HuH-7.5 (cell line): ENCODE data around the gene GPATCH1.
A peak's percentile ranks its signal among the peaks of the same experiment; 100 is the strongest.
"Not testable (repeated sequence)": the region's sequence is repeated elsewhere in the genome, so short reads cannot be mapped to it uniquely, and the experiment has no call there.

Experiments
- DNase-seq: peaks from one replicate; pipeline ENCODE4 v3.0.0; 2011; ENCODE audit warnings: low spot score

The GPATCH1 gene

DNA sequence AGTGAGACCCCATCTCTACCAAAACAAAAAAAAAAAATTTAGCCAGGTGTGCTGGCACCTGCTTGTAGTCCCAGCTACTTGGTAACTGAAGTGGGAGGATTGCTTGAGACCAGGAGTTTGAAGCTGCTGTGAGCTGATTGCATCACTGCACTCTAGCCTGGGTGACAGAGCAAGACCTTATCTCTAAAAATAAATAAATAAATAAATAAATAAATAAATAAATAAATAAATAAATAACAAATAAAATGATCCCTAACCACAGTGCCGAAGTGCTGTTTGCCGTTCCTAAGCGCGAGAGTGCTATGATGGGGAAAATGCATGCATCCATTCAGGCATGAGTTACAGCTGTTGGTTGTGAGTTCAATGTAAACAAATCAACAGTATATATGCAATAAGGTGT, 78.2 kb downstream of the GPATCH1 start:
- DNase-seq, result no peak

GRCh38 chr19:33159893-33160292, 78.9 kb downstream of the GPATCH1 start:
- DNase-seq, result no peak

DNA sequence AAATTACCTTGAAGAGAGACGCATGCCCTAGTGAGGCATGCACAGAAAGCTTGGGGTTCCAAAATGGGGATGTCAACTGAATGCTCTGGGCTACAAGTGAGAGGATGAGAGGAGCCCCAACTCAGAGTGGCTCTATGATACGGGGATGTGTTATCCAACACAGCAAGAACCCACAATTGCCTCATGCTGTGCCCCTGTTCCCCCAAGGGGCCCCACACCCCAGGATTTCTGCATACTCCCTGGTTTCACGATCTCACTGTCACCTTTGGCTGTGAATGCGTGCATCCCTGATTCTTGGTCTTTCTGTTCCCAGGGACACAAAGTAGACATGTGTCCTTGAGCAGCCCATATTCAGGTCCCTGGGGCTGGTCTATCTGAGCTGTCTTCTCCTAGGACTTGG, 80.2 kb downstream of the GPATCH1 start:
- DNase-seq, result no peak

DNA sequence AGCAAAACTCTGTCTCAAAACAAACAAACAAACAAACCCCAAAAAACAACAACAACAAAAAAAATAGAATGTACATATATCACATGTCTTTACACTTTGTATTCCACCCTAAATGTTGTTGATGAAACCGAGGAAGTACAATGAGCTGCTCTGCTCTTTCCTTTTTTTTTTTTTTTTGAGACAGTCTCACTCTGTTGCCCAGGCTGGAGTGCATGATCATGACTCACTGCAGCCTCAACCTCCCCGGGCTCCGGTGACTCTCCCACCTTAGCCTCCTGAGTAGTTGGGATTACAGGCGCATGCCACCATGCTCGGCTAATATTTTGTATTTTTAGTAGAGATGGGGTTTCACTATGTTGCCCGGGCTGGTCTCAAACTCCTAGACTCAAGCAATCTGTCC, 82.5 kb downstream of the GPATCH1 start:
- DNase-seq, result no peak

DNA sequence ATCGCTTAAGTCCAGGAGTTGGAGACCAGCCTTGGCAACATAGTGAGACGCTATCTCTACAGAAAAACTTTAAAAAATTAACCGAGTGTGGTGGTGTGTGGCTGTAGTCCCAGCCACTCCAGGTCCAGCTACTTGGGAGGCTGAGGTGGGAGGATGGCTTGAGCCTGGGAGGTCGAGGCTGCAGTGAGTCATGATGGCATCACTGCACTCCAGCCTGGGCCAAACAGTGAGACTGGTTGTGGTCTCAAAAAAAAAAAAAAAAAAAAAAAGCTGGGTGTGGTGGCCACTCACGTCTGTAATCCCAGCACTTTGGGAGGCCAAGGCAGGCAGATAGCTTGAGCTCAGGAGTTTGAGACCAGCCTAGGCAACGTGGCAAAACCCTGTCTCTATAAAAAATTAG, 85.1 kb downstream of the GPATCH1 start:
- not testable (repeated sequence) for DNase-seq

DNA sequence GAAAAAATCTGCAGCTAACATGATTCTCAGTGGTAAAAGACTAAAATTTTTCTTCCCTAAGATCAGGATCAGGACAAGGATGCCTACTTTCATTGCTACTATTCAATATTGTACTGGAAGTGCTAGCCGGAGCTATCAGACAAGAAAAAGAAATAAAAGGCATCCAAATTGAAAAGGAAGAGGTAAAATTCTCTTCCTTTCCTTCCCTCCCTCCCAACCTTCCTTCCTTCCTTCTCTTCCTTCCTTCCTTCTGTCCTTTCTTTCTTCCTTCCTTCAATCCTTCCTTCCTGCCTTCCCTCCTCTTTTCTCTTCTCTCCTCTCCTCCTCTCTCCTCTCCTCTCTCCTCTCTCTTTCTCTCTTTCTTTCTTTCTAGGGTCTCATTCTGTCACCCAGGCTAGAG, 86.5 kb downstream of the GPATCH1 start:
- DNase-seq, result no peak

- no peak for DNase-seq
Measured at GRCh38 chr19:33168528-33168927, 87.5 kb downstream of the GPATCH1 start.

DNA sequence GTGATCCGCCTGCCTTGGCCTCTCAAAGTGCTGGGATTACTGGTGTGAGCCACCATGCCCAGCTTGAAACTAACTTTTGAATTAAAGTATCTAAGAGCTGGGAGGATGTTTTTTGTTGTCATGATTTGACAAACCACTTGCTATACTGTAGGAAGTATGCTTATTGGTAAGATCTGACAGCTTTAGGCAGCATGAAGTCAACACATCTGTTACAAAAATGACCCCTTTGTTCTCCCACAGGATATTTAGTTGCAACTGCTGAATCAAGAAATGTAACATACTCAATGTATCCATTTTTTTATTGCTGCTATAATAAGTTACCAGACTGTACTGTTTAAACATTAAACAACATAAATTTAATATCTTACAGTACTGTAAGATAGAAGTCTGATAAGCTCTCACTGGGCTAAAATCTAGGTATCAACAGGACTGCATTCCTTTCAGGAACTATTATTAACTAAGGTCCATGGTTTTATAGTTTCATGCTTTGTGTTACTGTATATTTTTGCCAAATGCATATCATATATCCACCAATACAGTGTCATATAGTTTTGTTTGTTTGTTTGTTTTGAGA, 90.3 kb downstream of the GPATCH1 start:
- no peak for DNase-seq

- no peak for DNase-seq
Measured at GRCh38 chr19:33171916-33172359, 91.0 kb downstream of the GPATCH1 start.

- DNase-seq, result no peak
Measured at GRCh38 chr19:33174186-33174585, 93.2 kb downstream of the GPATCH1 start.

- DNase-seq, result no peak
Measured at GRCh38 chr19:33175156-33175782, 94.3 kb downstream of the GPATCH1 start.

- DNase-seq, result no peak
Measured at GRCh38 chr19:33175886-33176669, 95.1 kb downstream of the GPATCH1 start.

DNA sequence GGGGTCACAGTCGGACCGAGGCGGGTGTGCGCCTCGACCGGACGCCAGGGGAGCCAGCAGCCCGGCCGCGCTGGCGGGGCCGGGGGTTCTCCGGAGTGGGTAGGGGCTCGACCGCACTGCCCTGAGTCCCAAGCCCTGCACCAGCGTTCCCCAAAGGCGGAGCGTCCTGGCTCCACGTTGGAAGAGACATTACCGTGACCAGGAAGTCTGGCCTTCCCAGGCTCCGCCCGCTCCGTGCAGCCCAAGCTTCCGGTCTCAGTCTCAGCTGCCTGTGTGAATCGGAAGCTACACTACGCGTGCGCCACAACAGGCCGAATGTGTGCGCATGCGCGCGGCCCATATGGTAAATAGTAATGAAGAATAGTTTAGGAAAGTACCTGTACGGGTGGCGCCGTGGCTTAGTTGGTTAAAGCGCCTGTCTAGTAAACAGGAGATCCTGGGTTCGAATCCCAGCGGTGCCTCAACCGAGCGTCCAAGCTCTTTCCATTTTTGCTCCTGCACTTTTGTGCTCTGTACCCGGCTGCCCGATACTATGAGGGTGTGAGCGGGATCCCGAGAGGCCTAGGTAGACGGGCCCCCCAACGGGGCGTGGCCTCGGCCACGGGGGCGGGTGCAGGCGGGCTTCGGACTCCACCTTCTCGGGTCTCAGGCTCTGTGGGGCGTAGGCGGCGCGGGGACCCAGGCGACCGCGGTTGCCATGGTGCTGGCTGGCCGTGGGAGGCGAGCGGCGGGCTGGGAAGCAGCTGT, 95.9 kb downstream of the GPATCH1 start:
- DNase-seq, result peak; percentile 98

- no peak for DNase-seq
Measured at GRCh38 chr19:33177417-33177979, 96.5 kb downstream of the GPATCH1 start.
